ENCODE results near the gene PROCA1. TPM values are rescaled to one million over a fixed set of nuclear protein-coding genes. Genes with fewer than 3 reads are reported as not detected.
"Not testable (repeated sequence)": the region's sequence is repeated elsewhere in the genome, so short reads cannot be mapped to it uniquely, and the experiment has no call there.

The PROCA1 gene
- total and polyA plus RNA-seq, 2 of the 8 experiments (the other 6 are each of a cell fraction or from before 2014, with no cell fraction given): 21.2 to 26.3 TPM

DNA sequence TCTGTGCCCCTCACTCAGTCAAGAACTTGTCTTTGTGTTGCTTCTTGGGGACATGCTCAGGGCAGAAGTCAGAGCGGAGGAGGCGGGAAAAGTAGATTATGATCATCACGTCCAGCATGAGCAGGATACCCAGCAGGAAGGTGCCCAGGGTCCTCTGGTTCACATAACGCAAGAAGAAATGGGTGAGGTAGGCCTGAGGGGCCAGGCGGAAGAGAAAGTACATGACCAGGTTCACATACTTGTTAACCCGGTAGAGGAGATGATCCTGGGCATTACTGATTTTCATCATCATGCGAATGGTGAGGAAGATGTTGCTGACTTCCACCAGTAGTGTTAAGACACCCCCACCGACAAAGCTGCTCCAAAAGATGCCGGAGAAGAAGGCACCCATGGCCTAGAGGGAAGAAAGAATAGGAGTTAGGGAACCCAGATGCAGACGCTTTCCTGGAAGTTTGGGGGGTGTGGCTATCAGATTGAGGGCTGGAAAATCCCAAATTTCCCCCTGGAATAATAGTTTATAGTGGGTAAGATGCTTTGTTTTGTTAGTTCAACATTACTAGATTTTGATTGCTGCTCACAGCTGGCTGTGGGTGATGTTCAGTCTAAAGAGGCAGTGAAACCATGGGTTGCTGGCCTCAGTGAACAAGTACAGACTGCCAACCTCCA lies 12.9 kb upstream of the PROCA1 start (continued):
- TF ChIP-seq TAF1 (IDR thresholded peaks at IDR 0.05; ENCODE audit: low read depth, low read length): no peak

DNA sequence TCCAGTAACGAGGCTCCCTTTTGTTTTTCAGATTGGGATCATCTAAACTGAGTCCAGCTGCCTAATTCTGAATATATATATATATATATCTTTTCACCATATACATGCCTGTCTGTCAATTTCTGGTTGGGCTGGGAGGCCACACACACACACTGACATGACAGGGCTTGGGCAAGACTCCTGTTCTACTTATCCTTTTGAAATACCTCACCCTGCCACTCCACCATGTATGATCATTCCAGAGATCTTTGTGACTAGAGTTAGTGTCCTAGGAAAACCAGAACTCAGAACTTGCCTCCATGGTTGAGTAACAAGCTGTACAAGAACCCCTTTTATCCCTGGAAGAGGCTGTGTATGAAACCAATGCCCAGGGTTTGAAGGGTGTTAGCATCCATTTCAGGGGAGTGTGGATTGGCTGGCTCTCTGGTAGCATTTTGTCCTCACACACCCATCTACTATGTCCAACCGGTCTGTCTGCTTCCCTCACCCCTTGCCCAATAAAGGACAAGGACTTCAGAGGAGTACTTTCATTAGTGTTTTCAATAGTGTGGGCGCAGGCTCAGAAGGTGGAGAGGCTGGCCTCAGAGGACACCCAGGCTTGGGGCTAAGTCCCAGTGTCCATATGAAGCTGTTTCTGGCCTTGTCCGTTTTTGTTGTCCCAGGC lies 12.3 kb upstream of the PROCA1 start:
- H2BK5ac ChIP-seq (ENCODE audit: low read depth, low read length); H2BK12ac ChIP-seq (ENCODE audit: low read depth, low read length); H4K5ac ChIP-seq (ENCODE audit: insufficient read length, low read depth, low read length); H3K18ac ChIP-seq (ENCODE audit: extremely low read depth, low read length); H2BK120ac ChIP-seq (replicated peaks; ENCODE audit: low read depth, low read length); H2AK5ac ChIP-seq (ENCODE audit: low read depth, low read length); H3K14ac ChIP-seq (ENCODE audit: insufficient read length); H3K79me1 ChIP-seq (ENCODE audit: low read depth, low read length); H3K23ac ChIP-seq (ENCODE audit: insufficient read length); H3K56ac ChIP-seq (replicated peaks; ENCODE audit: insufficient read length, low read depth, low read length); H3K9ac ChIP-seq (replicated peaks in 1 of 4; ENCODE audit: extremely low read depth in 1 of 4, low read depth in 3 of 4, low read length in 3 of 4); H4K91ac ChIP-seq (replicated peaks; ENCODE audit: insufficient read length, low read length); FAIRE-seq; H3K27ac ChIP-seq (ENCODE audit: low read depth, low read length); H3K27me3 ChIP-seq (replicated peaks in 1 of 4; ENCODE audit: control insufficient read depth in 3 of 4, extremely low read depth in 1 of 4, insufficient read depth in 3 of 4, low read length in 3 of 4); DNase-seq (ENCODE audit: low read depth in 1 of 2, low spot score in 2 of 2); H4K8ac ChIP-seq (ENCODE audit: extremely low read depth, insufficient read depth, low read length); H3K4ac ChIP-seq (replicated peaks; ENCODE audit: insufficient read length, low read depth, low read length); H2AFZ ChIP-seq (ENCODE audit: low read length); H2BK20ac ChIP-seq (ENCODE audit: low read length); H3K9me3 ChIP-seq (ENCODE audit: insufficient read depth in 2 of 2, low read depth in 1 of 2, low read length in 1 of 2); H2BK15ac ChIP-seq (ENCODE audit: low read length): not testable (repeated sequence)
- WGBS, 2 experiments (ENCODE audit: extremely low coverage in 1 of 2, insufficient coverage in 1 of 2, insufficient read length in 1 of 2, insufficient replicate concordance in 2 of 2, low coverage in 1 of 2, low lambda C conversion rate in 2 of 2, missing lambda C conversion rate in 1 of 2): 83% methylated on average over 4 of the region's 4 CpGs; no CpG with 5 or more reads in 1 of the 2 experiments
- Histone ChIP-seq H4K20me1 (replicated peaks in 1 of 2; ENCODE audit: control insufficient read depth in 1 of 2, insufficient read depth in 2 of 2, low read length in 2 of 2) (peaks cover 6 to 19% of the 10 kb centered on the region in 2 experiments), H3K36me3 (ENCODE audit: control insufficient read depth in 2 of 4, insufficient read depth in 4 of 4, low read length in 3 of 4) (peaks cover 19 to 49% (median 36%) of the 10 kb centered on the region in 4 experiments), H3K23me2 (ENCODE audit: low read depth, low read length) (peaks cover 24% of the 10 kb centered on the region), H3K4me2 (ENCODE audit: insufficient read depth in 1 of 2, low read depth in 2 of 2, low read length in 2 of 2) (peak overlapping the region; percentile 85 to 95), H3K4me3 (ENCODE audit: extremely low read depth in 1 of 4, insufficient read depth in 2 of 4, low read depth in 3 of 4, low read length in 4 of 4) (peak overlapping the region in 2 of 4 experiments; percentile 57 to 81; a peak in 3 of 8 replicates), H3K79me2 (ENCODE audit: control insufficient read depth in 1 of 2, insufficient read depth in 2 of 2, low read length in 2 of 2) (peaks cover 5 to 37% of the 10 kb centered on the region in 2 experiments; a peak in 3 of 4 replicates), H3K4me1 (replicated peaks in 1 of 4; ENCODE audit: control insufficient read depth in 3 of 4, insufficient read depth in 4 of 4, low read length in 3 of 4) (peaks cover 0 to 15% (median 6%) of the 10 kb centered on the region in 4 experiments; a peak in 6 of 7 replicates)
- ChIA-PET CTCF (ENCODE audit: partially characterized antibody) (interaction anchor here (1.2 to 16.9 kb wide), 3 partner anchors 26 to 188 kb away, joined by 4 to 316 read pairs (median 4); no protein-coding TSS in a partner anchor), POLR2A (ENCODE audit: partially characterized antibody) (interaction anchor here (0.7 to 17.6 kb wide), 18 partner anchors 10 to 407 kb away, joined by 3 to 813 read pairs (median 8); partner anchors contain the start of genes BLTP2, DHRS13, FAM222B and FLOT2)
